GM21723 (cell line): ENCODE data around the gene SAV1.
"Not testable (repeated sequence)": the region's sequence is repeated elsewhere in the genome, so short reads cannot be mapped to it uniquely, and the experiment has no call there.

Experiments
- ATAC-seq: cut with Tn5 transposase; IDR thresholded peaks from one replicate; pipeline ENCODE4 v1.9.1; 2021; ENCODE audit warnings: mild to moderate bottlenecking, moderate library complexity; ENCODE audit not compliant: unreplicated experiment

Gene SAV1

DNA sequence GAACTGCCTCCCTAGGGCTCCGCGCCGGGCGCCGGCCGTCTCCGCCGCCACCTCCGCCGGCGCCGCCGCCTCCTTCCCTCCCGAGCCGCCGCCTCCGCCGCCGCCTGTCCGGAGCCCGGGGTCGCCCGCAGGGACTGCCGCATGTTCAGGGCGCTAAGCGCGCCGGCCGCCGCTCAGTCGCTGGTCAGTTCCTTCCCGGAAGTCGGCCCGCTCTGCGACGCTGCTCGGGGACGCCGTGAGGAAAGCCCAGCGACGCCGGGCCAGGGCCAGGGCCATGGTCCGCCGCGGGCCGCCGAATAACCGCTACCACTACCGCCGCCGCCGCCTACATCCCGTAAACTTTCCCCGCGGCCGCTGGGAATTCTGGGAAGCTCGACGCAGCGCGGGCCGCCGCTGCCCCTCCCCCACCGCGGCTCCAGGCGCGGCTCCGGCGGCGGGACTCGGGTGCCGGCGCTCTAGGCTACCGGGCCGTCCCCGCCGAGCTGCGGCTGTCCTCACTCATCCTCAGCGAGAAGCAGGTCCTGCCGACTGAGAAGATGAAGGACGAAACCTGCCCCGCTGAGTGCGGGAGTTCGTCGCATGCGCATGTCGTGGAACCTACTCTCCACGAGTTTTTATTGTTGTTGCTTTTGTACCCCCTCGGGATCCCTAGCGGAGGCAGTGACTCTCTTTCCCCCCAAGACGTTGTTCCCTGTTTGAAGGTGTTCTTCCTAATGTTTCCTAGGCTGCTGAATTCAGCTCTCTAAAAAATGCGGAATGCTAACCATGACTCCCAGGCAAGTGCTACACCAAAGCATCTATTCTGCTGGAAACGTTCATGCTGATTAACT lies at the start of gene SAV1:
TSS of gene SAV1 (minus strand) at position 311 of the 830 bp plus-strand sequence. CDS start 339 bp downstream, outside the sequence.
- ATAC-seq, result peak; percentile 61

DNA sequence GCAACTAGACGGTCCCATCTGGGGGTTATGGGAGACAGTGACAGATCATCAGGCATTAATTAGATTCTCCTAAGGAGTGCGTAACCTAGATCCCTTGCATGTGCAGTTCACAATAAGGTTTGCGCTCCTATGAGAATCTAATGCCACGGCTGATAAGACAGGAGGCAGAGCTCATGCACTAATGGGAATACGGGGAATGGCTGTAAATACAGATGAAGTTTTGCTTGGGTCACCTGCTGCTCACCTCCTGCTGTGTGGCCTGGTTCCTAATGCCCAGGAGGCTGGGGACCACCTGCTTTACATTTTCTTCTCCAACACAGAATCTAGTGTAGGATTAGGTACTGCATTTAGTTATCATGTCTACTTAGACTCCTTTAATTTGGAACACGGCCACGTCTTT lies 49.7 kb upstream of the SAV1 start:
- no peak for ATAC-seq

DNA sequence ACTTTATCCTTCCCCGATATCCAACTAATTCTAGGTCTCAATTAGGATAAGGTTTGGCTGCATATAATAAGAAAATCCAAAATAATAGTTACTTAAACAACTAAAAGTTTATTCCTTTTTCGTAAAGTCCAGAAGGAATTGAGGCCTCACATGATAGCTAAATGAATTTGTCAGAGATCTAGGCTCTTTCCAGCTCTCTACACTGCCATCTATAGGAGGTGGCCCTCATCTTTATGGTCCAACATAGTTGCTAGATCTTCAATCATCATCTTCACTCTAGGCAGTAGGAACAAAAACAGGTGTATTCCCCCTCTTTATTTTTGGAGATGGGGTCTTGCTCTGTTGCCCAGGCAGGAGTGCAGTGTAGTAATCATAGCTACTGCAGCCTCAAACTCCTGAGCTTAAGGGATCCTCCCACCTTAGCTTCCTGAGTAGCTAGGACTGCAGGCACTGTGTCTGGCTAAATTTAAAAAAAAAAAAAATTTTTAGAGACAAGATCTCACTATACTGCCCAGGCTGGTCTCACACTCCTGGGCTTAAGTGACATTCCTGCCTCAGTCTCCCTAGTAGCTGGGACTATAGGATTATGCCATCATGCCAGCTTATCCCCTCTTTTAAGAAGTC lies 46.5 kb upstream of the SAV1 start:
- no peak for ATAC-seq

DNA sequence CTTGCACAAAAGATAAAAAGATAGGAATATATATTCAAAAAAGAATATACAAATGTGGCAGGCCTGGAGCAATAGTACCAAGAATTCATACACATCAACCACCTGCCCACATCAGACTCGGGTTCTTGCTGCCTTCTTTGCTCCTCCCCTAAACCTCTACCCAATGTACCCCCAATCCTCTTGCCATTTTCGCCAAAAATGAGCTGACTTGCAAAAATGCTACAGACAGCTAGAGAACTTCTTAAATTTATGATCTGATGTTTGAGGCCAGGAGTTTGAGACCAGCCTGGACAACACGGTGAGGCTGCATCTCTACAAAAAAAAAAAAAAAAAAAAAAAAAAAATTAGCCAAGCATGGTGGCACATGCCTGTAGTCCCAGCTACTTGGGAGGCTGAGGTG lies 42.9 kb upstream of the SAV1 start:
- no peak for ATAC-seq

DNA sequence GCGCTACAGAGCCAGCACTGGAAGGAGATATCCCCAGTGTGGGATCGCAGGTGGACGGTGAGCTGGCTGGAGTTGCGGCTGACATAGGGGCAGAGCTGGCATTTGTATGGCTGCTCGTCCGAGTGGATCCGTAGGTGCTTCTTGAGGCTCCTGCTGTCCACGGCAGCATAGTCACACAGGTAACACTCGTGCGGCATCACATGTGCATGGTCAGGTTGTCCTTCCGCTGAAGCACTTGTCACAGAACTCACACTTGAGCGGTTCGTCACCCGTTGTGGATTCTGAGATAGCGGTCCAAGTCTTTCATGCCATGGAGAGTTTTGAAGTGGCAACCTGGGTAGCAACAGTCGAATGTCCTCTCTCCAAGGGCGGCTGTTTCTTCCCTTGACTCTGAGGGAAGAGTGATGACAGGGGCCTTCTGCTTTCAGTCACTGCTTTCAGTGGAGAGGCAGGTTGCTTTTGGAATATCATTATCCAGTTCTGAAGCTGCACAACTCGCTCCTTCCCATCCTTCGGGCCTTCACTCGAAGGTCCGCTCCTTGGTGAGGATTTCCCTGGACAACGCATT lies 37.0 kb upstream of the SAV1 start:
- no peak for ATAC-seq

DNA sequence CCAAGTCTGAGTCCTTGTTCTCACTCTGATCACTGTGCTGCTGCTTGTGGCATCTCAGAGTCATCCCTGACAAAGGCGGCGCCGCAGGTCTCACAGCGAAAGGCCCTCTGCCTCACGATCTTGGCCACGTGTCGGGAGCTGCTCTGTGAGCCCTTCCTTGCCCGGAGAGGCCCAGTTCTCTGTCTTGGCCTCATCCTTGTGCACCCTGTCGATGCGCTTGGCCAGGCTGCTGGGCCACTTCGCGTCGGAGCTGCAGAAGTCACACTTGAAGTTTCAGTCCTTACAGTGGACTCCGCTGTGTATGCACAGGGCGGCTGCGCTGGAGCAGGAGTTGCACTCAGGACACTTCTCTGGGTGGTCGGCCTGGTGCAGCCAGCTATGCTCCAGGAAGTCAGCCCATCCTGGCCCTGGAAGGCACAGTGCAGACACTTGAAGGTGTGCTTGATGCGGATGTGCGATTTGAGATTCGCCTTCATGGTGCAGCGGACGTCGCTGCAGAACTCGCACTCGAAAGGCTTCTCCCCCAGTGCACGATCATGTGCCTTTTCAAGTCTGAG lies 36.4 kb upstream of the SAV1 start:
- ATAC-seq, result no peak

DNA sequence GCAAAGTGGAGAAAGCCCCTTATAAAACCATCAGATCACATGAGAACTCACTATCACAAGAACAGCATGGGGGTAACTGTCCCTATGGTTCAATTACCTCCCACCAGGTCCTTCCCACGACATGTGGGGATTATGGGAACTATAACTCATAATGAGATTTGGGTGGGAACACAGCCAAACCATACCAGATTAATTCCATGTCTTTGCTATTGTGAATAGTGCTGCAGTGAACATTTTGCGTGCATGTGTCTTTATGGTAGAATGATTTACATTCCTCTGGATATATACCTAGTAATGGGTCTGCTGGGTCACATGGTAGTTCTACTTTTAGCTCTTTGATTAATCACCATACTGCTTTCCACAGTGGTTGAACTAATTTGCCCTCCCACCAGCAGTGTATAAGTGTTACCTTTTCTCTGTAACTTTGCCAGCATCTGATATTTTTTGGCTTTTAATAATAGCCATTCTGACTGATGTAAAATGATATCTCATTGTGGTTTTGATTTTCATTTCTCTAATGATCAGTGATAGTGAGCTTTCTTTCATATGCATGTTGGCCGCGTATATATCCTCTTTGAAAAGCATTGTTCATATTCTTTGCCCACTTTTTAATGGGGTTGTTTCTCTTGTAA lies 29.7 kb upstream of the SAV1 start:
- no peak for ATAC-seq

DNA sequence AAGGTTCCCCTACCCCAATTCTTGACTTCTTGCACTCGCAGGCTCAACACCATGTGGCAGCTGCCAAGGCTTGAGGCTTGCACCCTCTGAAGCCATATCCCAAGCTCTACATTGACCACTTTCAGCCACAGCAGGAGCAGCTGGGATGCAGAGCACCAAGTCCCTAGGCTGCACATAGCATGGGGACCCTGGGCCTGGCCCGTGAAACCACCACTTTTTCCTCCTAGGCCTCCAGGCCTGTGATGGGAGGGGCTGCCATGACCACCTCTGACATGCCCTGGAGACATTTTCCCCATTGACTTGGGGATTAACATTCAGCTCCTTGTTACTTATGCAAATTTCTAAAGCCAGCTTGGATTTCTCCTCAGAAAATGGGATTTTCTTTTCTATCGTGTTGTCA lies 26.2 kb upstream of the SAV1 start:
- not testable (repeated sequence) for ATAC-seq

DNA sequence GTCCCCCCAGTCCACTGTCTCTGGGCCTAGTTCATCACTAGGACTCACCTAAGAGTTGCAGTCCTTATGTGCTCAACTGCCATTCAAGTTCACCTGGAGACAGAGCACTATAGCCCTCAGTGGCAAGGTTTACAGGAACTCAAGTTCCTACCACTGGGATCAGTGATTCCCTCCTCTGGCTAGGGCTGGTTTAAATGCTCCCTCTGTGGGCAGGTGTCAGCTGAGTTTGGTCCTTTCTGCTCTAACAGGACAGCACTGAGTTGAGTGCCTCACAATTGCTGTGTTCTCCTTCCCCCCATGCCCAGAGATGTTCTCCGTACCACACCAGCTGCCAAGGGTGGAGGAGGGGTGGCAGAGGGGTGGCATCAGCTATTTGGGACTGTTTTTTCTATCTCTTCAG lies 20.8 kb upstream of the SAV1 start:
- ATAC-seq, result no peak

DNA sequence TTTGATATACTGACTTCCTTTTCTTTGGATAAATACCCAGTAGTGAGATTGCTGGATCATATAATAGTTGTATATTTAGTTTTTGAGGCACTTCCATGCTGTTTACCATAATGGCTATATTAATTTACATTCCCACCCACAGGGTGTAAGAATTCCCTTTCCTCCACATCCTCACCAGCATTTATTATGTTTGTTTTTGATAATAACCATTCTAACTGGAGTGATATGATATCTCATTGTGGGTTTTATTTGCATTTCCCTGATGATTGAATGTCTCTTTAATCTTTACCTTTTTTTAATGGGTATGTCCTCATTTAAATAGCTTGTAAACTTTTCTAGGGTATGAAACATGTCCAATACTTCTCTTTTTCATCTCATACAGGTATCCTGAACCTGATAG lies 11.6 kb upstream of the SAV1 start:
- ATAC-seq, result no peak

DNA sequence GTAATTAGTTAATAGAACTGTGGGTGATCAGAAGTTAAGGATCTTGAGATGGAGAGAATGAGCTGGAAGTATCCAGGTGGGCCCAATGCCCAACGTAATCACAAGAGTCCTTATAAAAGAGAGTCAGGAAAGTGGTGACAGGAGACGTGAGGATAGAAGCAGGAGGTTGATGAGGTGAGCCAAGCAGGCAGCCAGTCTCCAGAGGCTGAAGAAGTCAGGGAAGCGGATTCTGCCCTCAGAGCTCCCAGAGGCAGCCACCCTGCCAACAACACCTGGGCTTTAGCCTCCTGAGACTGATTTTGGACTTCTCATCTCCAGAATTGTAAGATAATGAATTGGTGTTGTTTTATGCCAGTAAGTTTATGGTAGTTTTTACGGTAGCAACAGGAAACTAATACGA lies 10.1 kb upstream of the SAV1 start:
- no peak for ATAC-seq

DNA sequence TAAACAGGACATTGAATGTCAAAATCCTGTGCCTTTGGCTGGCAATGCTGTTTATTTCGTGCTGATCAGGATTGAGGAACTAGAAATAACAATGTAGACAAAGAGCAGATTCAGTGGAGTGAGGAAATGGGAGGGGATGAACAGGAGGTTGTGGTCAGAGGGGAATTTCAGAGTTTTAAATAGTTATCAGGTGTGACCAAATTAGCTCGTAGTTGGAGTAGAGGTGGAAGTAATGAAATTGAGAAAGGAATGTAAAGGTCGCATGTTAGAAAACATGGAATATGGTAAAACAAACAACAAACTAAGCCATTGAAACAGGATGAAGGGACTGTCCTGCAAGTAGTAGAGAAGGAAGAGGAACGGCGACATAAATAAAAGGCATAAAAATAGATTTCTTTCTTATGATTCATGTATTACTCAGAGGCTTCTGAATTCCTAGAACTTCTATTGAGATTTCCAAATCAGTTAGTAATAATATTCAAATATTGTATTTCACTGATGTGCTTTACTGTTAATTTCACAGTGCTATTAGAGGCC lies 9.5 kb upstream of the SAV1 start:
- ATAC-seq, result peak; percentile 73

DNA sequence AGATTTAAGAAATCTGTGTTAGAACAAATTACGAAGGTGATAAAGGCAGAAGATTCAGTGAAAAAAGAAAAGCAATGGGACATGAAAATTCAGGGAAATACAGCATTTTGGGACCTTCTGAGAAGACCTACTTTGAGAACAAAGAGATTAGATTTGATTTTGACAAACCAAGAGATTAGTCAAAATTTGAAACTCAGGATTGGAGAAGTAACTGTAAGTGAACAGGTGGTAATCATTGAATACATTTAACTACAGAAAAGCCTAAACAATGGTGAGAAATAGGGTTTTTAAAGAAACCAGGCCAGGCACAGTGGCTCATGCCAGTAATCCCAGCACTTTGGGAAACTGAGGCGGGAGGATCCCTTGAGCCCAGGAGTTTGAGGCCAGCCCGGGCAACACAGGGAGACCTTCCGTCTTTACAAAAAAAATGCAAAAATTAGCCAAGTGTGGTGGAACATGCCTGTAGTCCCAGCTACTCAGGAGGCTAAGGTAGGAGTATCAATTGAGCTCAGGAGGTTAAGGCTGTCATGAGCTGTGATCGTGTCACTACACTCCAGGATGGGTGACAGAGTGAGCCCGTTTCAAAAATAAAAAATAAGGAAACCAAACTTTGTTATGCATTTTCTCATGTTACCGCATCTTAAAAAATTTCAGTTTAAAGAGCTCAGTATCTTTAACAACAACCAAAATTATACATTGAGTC lies 8.9 kb upstream of the SAV1 start:
- ATAC-seq, result peak; percentile 38

DNA sequence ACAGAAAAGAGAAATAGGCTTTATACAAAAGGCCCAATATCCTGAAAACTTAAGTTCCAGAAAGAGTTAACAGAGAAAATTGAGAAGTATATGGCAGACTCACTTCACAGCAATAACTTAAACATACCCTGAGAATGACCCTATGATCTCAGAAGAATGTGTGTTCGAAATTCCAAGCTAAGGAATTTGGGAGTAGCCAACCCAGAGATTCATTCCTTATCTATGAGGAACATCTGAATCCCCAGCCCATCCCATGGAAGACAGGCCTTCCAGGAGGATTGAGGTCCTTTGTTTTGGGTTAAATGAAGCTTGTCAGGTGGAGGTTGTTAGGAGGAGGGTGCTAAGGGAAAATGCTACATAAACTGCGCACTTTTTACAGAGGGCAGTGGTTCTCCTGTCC lies 7.5 kb upstream of the SAV1 start:
- no peak for ATAC-seq

DNA sequence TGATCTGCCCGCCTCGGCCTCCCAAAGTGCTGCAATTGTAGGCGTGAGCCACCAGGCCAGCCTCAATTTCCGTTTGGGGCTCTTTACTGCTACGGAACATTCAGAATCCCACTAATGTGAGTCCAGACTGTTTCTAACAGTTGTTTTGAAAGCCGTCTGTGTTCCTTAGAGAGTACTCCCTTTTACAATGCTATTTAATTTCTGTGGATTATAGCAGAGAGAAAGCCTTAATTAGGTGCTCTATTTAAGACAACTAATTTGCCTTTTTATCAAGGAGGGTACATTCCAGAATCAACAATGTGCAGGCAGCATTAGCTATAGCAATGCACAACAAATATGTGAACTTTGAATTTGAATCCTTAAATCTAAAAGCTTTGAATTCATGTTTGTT lies 2.8 kb upstream of the SAV1 start:
- no peak for ATAC-seq

DNA sequence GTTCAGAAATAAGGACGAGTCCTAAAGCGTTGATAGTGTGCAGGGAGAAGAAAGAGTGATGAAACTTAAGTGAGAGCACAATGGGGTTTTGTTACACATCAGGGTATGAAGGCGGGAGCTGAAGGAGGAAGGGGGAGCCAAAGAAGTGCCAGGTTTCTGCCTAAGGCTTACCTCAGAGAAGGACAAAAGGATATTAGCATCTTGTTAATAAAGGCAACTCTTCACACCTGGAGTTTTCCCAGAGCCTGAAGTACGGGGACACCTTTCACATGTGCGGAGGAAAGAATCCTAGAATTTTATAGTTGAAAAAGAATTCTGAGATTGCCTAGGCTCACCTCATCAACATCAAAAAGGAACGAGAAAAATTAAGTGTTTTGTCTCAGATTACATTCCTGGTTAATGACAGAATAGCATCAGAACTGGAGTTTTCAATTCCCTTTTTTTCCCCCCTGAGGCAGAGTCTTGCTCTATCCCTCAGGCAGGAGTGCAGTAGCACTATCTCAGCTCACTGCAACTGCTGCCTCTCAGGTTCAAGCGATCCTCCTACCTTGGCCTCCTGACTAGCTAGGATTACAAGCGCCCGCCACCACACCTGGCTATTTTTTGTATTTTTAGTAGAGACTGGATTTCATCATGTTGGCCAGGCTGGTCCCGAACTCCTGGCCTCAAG lies 2.2 kb upstream of the SAV1 start:
- no peak for ATAC-seq

DNA sequence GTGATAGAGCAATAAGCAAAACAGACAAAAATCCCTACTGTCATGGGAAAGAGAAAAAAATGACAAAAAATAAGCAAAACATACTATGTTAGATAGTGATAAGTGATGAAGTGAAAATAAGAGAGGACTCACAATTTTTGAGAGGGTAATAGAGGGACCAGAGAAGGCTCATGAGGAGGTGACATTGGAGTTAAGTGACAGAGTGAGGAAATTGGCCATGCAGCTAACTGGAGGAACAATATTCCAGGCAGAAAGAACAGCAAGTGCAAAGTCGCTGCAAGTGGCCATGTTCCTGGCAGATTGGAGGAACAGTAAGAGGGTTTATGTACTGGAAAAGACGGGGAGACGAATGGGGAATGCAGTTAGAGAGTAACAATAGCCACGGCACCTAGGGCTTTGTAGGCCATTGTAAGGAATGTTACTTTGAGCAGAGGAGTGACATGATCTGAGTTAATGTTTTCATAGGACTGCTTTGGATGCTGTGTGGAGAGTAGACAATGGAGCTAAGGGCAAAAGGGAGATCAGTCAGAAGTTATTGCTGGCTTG lies 1.4 kb upstream of the SAV1 start:
- no peak for ATAC-seq

DNA sequence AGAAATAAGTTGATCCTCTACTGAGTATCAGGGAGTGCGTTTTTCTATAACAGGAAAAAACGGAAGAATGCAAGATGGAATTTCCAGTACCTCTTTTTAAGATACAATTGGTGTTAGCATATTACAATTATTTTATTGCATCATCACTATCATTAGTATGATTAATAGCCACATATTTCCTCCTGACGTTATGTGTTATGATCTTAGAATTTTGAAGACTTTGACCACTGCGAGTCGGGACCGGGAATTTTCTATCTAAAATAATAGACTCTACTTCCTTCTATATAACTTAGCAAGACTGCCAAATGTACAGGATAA lies 679 bp upstream of the SAV1 start:
- ATAC-seq, result no peak

DNA sequence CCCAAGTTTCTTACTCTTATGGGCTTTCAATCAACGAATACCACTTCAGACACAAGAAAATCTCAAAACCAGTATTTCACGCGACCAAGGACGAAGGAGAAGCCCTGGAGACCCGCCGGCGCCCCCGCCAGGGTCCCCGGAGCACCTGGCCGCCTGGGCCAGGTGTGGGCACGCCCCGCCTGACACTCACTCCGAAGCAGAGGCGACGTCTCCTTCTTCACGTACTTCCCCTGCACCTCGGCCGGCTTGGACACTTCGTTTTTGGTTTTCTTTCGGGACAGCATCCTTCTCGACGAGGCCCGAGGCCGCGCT lies 466 bp downstream of the SAV1 start:
- ATAC-seq, result peak; percentile 45
